HG02798 (cell line): ENCODE results near the gene RADIL.

Experiments used
- ATAC-seq: cut with Tn5 transposase; IDR thresholded peaks from one replicate; pipeline ENCODE4 v1.9.1; 2021; ENCODE audit warnings: mild to moderate bottlenecking; ENCODE audit not compliant: unreplicated experiment, poor library complexity

The RADIL gene

DNA sequence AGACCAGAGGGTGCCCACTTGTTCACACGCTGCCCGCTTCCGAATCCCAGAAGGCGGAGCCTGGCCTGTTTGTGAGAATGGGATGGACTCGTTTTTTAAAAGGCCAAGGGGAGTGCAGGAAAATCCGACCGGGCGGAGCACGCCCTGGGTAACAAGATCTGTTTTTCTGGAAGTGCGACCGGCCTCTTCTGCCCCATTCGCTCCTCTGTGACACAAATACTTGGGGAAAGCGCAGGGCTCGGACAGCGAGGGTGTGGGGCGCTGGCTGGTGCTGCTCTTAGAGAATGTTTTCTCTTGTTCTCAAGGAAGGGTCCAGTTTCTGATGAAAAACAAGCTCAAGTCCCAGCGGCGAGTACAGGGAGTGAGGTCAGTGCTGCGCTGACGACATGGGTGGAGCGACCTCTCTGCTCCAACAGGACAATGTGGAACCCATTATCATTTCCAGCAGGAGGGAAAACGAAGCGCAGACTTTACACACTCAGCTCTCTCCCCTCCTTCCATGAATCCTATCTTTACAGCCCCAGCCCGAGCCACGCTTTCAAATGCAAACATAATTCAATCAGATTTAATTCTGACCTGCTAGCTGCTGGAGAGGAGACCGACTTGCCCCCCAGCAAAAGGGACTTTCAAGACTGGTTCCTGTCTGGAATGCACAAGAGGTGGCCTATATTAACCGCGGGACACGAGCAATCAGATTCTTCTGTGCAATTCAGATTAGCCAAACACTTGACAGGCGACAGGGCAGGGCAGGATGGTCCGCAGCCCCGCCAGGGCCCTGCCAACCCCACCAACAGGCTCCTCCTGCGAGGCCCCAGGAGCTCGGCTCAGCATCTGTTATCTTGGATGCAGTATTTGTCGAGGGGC lies 1.1 kb downstream of the RADIL start:
- no peak for ATAC-seq

DNA sequence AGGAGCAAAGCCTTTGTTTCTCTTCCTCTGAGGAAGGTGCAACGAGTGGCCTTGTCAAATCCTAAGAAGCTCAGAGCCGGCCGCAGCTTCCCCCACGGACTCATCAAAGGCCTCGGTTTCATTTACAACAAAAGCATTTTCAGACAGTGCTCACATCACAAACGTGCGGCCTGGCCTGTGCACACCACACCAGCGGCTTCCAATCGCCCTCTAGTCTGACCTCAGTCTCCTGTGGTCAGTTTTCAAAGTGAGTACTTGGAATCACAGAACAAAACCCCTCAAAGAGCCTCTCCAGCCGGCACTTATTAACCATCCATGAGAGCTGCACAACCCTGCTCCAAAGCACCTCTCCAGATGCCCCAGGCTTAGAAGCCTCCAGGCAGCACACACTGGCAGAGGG lies 3.3 kb downstream of the RADIL start:
- no peak for ATAC-seq

DNA sequence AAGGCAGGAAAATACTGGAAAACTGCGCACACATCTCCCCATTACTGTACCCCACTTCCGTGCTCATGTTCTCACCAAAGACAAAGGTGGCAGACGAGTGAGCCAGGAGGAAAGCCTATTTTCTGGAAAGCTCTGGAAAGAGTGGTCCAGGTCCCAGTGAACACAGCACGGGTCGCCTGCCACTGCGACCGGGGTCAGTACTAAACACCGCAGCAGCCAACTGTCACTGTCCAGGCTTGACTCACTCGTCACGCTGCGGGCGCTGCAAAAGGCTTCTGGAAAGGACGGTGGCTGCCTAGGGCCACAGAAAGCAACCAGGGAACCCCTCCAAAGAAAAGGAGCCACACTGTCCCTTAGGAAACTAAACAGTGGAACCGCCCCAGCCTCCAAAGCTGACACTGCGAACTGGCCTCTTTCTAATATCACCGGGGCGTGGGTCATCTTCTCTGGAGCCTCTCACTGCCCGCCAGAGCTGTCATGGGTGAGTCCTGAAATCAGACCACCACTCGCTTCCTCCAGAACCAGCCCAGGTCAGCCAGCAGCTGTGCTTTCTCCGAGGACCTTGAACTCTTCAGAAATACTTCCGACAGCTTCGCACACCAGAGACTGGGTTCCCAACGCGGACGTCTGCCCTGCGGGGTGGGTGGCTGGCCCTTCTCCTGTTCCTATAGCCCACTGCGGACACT lies 4.0 kb downstream of the RADIL start:
- no peak for ATAC-seq

DNA sequence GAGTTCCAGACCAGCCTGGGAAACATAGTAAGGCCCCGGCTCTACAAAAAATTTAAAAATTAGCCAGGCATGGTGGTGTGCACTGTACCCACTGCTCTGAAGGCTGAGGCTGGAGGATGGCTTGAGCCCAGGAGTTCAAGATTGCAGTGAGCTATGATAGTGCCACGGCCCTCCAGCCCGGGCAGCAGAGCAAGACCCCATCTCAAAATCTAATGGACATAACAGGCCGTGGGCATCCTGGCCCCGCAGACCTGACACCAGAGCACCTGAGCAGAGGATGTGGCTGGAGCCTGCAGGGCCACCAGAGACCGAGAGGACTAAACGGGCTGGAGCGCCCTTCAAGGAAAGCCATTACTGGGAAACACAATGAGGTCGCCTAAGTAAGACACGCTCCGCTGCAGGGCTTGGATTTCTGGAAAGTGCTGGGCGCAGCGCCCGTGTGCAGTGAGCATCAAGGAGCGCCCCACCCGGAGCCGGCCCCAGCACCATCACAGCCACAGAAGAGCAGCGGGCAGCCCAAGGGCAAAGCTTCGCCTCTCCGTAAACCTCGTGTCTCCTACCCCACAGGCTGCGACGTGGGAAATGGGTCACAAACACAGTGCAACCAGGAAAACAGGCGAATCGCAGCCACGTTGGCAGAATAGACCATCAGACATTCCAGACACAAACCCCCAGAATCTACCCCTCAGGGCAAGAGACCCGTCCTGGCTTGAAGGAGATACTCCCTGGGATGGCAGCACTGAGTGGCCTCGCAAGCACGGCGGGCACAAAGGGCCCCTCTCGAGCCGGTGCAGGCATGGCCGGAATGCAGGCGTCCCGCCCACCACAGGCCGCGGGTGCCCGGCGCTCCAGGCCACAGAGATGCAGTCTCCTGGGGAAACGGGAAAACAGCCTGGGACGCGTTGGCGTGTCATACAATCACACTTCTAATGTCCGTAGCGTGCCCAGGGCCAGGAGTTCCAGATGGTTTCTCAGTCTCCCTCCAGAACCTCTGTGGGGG lies 4.9 kb downstream of the RADIL start:
- ATAC-seq = no peak

DNA sequence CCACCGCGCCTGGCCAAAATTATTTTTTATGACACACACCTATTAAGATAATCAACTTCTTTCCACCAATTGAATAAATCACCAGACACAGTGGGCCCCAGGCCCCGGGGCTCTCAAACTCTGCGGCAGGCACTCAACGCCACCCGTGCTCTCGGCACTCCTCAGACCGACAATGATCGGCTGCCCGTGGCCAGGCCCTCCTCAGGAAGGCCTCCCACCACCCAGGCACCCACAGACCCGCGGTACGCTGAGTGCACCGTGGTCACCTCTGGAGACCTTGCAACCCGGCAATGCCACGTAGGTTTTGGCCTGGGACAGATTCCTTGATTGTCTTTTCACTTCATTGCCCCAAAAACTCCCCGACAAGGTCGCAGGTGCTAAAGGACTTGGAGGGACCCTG lies 6.9 kb downstream of the RADIL start:
- ATAC-seq = no peak

DNA sequence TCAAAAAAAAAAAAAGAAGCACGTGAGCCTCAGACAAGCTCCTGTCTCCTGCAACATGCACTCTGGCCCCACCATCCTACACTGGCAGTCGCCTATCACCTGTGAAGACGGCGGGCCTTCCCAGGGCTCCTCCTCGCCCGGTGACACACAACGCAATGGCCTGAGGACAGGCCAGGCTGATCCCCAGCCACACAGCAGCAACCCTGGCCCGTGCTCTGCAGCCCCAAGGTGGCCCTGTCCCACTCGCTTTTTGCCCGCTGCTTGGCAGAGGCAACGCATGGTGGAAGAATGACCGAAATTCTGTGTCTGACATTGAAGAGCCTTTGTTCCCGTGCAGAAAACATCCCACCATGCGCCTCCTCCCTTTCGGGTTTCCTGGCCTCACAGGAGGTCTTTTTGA lies 8.1 kb downstream of the RADIL start:
- ATAC-seq = no peak

DNA sequence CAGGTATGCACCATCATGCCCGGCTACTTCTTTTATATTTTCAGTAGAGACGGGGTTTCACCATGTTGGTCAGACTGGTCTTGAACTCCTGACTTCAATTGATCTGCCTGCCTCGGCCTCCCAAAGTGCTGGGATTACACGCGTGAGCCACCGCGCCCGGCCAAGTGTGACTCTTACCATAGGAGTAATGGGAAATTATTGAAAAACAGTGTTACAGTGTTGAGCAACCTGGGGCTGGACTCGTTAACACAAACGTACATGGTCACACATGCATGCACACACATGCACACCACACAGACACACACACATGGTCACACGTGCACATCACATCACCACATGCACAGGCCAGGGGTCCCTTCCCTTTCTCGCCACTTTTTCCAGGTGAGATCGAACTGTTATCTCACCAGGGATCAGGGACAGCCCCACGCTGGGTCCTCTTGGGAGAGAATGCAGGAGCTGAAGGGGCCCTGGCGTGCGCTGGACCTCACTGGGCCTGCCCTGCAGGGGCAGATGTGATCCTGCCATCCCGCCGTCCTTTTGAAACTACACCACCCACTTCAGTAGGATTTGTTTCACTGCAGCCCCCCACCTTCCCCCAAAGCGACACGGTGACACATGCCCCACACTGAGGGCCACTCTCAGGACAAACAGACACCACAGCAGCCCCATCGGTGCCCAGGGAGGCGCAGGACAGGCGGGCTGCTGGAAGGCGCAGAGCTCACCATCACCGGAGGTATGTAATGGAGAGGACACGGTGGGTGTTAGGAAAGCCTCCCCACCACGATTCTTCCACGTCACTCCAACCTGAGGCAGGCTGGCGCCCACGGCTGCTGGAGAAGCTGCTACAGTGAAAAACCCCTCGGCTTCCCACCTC lies 10.2 kb downstream of the RADIL start:
- ATAC-seq = no peak

DNA sequence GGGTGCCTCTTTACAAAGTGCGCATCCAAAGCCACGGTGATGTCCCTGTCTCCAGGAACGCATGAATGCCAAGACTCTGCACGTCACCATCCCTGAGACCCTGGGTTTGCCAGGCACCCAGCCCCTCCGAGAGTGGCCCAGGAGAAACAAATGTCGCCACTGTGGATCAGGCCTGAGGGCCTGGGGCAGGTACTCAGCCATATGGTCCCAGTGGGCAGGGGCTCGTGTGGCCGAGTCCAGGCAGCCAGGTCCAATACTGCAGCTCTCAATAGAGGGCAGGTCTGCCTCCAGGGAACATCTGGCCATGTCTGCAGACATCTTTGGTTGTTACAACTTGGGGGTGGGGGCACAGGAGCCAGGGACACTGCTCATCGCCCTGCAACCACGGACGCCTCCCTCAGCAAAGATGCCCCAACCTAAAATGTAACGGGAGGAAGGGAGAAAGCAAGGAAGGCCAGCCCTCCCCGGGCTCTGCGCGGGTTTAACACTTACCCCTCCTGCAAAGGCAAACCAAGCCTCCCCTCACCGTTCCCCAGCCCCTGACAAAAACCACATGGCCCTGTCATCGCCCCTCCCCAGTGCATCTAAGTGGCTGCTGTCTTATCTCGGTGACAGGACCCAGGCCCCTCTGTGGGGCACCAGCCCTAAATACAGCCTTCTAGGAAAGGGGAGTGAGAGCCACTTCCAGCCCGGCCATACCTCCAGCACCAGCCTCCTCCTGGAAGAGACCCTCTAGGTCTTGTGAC lies 11.4 kb downstream of the RADIL start:
- no peak for ATAC-seq

DNA sequence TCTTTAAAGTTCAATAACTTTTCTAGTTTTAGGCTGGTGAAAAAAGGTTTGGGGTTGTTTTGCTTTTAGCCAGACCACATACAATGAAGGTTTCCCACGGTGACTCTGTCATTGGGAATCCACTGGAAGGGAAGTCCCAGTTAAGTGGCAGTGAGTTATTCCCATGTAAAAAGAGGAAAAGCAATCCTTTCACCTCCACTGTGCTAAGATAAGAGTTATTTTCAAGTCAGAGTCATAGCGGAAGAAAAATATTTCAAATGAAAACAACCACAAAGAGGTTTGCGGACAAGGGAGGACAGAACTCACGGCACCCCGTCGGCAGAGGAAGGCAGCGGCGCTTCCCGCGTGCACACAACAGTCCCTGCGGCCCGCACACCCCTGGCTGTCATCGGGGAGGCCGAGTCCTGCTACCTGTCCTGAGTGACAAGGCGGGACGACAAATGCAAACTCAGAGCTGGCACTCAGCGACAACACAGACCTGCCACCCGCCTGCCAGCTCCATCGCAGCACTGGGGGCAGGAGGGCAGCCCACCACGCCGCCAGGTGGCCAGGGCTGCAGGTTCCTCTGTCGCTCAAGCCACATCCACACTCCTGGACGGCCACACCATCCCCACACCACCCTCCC lies 12.3 kb downstream of the RADIL start:
- ATAC-seq = no peak

DNA sequence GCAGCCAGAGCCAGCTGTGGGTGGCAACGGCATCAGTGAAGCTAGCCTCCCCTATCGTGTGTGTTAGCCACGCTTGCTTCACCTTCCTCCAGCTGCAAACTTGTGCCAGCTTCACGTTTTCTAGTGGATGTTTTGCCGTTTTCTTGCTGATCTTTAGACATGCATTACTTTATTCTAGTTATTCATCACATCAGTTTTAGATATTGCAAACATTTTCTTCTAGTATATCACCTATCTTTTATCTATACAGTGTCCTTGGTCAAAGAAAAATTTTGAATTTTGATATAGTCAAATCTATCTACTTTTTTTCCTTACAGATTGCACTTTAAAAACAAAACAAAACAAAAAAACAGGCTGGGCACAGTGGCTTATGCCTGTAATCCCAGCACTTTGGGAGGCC lies 15.0 kb downstream of the RADIL start:
- ATAC-seq = no peak

DNA sequence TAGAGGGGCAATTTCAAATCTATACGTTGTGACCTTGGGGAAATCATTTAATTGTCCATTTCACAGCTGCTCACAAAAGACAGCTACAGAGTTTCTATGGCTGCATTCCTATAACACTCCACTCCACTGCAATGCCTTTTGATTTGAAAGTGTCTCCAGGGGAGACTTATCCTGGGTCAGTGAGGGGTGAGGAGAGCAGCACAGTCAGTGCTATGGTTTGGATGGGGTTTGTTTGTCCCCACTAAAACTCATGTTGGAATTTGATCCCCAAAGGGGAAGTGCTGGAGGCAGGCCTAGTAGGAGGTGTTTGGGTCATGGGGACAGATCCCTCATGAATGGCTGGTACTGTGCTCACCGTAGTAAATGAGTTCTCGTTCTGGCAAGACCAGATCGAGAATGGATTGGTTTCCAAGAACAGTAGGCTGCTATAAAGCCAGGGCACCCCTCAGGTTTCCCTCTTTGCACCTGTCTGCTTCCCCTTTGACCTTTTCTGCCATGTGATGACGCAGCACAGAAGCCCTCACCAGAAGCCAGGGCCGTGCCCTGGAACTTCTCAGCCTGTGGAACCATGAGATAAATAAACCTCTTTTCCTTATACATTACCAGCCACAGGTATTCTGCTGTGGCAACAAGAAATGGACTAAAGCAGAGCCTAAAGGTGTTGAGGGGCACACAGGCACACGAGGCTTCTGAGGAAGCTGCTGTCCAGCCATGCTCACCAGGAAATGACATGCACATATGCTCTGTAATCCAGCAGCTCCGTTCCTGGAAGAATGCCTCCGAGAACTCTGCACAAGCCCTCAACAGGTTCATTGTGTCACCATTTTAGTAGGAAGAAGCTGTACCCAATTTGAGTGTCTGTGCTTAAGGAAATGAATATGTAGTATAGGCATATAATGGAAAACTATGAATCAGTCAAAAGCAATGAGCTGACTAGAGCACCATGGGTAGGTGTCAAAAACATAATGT lies 16.7 kb downstream of the RADIL start:
- no peak for ATAC-seq

DNA sequence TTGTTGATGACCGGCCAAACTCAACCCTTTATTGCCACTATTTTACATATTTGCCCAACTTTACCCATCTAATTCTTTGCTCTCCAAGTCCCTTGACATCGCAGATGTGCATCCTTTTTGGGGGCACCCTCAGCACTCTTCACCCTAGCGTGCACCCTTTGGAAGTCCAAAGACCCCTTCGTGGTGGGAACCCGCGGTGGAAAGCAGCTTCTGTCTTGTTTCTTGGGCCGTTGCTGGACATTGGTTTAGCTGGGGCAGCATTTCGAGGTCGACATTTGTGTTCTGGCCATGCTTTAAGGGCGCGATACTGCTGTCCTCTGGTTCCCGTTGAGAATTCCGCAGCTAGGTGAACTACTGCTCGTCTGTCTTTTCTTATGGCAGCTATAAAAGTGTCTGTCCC lies 21.4 kb downstream of the RADIL start:
- ATAC-seq = no peak

DNA sequence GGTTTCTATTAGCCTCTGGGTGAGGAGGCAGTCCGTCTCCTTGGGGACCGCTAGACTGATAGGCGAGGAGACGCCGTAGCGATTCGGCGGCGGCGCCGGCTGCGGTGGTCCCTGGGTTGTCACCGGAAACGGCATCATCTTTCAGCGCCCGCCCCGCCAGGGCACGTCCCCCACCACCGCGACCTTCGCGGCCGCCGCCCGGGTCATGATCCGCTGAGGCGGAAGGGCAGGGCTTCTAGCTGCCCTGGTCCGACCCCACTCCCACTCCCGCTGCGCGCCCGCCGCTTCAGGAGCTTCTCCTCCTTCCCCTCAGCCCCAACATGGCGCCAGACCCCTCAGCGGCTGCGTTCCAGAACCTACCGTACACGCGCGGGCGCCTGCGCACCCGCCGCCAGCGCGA lies 21.8 kb downstream of the RADIL start, which contains the start of gene PAPOLB:
Gene PAPOLB (minus strand): TSS at position 358 of the 400 bp plus-strand sequence. CDS start 220 bp downstream, at position 138.
- peak; percentile 49 for ATAC-seq

DNA sequence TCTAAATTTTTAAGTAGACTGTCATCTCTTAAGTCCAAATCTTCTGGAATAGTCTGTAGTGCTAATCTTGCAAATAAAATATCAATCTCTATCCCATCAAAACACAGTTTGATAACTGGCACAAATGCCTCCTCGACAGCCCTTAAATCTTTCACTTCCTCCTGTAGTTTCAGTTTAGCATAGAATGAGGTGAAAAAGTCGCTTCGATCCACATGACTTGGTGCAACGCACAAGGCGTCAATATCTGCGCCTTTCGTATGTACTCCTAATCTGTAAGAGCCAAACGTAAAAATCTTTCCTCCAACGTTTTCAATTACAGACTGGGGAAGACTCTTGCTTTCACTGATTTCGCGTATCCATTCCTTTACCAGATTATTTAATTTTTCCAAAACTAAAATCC lies 22.3 kb downstream of the RADIL start:
- ATAC-seq = no peak

DNA sequence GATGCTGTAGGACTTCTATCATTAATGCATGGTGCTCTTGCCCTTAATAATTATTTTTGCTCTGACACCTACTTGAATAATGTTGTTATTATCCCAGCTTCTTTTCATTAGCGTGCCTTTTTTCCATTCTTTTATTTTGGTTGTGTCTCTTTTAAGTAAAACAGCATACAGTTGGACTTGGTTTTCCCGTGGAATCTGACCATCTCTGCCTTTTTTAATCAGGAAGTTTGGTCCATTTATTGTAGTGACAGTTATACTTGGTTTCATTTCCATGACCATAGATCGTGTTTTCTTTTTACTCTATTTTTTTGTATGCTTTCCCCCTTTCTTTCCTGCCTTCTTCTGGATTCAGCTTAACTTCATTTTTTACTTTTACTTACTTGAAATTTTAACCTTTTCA lies 26.3 kb downstream of the RADIL start:
- no peak for ATAC-seq

DNA sequence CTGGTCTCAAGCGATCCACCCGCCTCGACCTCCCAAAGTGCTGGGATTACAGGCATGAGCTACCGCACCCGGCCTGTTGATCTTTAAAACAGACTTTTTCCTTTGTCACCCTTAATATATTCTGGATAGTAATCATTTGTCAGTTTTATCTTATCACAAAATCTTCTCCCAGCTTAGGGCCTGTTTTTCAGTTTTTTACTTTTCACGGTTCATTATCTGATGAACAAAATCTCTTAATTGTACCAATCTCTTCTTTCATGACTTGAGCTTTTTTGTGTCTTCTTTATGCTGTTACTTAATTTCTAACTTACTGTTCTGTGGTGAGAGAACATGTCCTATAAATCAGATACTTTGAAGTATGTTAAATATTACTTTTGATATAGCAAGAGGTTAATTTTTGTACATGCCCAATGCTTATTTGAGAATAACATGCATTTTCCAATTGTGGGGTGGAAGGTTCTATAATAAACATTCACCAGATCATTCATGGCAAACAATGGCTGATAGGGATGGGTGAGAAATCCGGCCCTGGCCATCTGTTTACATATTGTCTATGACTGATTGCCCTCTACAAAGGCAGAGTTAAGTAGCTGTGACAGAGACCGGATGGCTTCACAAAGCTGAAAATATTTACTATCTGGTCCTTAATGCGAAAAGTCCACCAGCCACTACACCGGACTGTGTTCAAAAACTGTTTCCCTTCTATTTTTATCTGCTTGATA lies 27.0 kb downstream of the RADIL start:
- ATAC-seq = no peak

DNA sequence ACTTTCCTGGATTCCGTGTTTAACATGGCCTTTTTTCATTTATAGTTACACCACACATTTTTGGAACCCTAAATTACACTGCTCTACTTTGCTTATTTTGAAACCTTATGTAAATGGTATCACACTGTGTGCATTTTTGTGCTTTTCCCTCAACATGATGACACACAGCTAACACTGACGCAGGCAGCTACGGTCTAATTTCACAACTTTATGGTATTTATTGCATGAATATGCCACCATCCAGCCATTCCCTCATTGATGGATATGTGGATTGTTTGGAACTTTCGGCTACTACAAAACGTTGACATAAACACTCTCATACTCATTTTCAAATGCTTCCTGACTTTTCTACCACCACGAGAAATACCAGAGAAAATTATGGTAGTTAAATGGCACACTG lies 28.6 kb downstream of the RADIL start:
- no peak for ATAC-seq
